Iris pigment epithelial cell (primary cell): ENCODE data around the gene CFAP57.

ENCODE experiments used
- DNase-seq: peaks from one replicate; pipeline ENCODE4 v3.0.0-alpha.2; 2011; ENCODE audit warnings: low read depth

The CFAP57 gene

DNA sequence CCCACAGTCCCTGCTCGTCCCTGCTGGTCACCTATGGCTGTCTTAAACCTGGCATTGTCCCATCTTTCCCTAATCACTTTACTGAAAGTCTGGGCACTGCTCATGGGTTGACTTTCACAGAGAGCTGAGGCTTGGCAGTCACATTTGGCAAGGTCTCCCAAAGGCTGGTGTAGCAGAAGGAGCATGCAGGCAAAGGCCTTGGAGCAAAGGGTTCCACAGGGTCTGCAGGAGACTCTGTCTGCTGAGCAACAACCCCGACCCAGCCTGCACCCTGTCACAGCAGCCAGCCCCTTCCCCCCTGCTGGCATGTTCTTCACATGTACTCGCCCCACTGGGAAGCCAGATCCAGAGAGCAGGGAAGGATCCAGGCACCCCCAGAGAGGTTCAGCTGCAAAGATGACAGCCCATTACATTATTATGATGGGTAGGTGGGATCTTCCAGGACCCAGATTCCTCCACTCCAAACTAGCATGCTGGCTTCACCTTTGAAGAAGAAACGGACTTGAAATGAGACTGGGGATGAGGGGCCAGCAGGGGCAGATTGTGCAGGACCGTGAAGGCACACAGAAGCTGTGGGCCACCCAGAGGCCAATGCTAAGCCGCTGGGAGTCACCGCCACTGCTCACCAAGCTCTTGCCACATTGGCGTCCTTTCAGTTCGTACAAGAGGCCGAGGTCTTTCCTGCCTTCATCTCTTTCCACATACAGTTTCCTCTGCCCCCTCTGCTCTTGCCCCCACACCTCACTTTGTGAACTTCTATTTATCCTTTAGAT is 83.5 kb downstream of the CFAP57 start:
- DNase-seq = no peak

DNA sequence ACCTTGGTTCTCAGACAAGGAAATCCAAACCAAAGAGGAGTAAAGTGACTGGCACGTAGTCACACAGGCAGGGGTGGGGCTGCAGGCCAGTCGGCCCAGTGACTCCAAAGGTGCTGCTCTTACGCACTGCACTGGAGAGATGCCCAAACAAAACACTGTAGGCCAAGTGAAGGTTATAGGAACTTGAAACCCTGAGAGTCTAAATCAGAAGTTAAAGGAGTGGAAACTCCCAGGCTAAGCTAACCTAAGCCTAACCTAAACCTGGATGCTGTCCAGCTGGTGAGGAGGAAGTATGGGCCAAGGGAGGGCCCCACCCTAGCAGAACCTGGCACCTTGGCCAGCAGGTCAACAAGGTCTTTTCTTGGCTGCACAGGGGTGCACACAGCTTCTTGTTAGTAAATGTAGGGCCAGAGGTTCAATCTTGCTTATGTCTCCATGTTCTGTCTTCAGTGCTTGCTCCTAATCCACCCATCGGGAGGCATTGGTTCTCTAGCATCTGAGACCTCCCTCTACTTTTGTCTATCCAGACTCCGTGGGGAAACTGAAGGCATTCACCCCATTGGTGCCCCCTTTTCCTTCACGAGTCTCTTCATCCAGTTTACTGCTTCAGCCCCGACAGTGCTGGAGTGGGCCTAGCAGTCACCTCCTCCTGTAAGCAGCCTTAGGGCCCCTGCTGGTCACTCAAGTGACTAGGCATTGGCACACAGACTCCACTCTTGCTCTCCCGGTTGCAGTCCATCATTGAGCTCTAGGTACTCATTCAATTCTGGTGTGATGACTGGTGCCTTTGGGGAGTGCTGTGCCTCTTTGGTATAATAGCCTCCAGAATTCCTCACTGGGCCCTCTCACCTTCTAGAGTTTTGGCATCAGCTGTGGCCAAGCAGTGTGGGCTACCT is 84.8 kb downstream of the CFAP57 start:
- DNase-seq = no peak

DNA sequence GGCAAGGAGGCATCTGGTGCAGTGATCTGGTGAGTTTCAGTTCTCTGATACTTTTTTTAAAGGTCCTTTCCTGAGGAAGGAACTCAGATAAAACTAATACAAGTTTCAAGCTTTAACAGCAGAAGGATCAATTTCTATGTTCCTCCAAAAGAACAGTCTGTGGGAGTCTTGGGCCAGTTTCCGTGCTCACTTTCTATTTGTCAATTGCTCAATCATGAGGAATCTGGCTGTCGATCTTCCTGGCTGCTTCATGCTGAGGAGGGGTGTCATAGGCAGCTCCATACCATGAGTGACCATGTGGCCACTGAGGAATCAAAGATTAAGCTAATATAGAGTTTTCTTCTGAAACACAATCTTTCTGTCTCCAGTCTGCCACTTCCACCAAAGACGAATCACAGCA is 86.2 kb downstream of the CFAP57 start:
- DNase-seq = no peak

DNA sequence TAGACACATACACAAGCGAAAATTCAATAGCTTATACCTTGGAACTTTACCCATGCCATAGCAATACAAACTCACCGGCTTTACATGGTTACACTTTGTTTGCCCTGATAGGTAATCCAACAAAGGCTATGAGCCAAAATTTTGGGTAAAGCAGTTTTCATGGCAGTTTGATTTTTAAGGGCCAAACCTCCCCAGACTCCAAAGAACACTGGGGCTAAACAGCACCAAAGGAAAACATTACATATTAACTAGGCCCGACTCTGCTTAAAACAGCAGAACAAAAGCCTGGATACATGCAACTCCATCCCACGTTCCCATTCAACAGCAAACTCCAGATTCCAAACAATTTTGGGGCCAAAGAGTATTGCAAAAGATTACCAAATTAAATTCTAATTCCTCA is 93.3 kb downstream of the CFAP57 start:
- DNase-seq = no peak

DNA sequence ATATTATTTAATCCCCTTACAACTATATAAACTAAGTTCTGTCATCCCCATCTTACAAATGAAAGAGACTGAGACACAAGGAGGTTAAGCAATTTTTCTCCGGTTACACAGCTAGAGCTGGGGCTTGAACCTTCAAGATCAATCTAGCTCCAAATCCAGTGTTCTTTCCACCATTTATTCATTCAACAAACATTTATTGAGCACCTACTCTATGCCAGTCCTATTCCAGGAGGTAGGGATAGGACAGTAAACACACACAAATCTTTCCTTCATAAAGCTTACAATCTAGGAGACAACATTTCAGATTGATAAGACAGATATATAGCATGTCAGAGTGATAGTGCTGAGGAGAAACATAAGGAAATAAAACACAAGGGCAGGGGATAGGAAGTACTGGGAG is 94.8 kb downstream of the CFAP57 start:
- DNase-seq = no peak

DNA sequence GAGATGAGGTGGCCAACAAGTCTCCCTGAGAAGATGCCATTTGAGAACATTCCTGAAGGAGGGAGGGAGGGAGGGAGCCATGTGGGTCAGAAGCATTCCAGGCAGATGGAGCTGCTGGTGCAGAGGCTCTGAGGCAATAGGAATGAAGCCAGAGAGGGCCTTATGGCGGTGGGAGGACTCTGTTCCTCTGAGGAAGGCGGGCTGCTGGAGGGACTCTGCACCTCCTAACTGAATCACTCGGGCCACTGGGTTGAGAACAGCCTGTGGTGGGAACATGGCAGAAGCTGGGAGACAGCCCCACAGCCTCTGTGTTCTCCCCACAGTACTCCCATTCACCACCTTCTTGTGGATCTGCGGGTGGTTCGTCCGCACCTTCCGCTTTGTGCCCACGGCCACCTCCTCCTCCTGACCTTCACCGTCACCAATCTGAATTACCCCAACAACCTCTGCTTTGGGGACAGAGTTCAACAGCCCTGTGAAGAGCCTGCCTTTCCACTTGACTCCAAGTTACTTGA is 95.2 kb downstream of the CFAP57 start:
- peak; percentile 69 for DNase-seq

DNA sequence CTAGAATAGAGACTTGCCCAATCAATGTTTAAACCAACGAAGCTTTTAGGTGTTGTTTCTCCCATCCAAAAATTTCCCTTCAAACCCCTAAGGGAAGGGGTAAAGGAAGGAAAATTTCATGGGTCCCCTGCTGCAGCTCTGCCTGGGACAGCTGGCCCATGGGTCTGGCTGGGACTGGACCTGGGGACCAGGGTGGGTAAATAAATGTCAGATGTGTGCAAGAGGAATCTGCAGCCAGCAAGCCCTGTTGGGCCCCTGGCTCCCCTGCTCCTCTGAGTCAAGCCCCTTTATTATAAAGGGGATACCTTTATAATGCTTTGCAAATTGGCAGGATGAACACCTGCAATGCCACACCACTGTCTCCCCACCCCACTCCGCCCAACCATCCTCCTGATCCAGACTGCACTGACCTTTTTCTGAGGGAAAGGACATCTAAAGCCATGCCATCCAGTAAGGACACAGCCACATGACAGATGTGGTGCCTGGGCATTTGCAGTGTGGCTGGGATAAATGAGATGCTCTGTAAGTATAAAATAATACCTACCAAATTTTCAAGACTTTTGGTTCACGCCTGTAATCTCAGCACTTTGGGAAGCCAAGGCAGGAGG is 95.8 kb downstream of the CFAP57 start:
- no peak for DNase-seq

DNA sequence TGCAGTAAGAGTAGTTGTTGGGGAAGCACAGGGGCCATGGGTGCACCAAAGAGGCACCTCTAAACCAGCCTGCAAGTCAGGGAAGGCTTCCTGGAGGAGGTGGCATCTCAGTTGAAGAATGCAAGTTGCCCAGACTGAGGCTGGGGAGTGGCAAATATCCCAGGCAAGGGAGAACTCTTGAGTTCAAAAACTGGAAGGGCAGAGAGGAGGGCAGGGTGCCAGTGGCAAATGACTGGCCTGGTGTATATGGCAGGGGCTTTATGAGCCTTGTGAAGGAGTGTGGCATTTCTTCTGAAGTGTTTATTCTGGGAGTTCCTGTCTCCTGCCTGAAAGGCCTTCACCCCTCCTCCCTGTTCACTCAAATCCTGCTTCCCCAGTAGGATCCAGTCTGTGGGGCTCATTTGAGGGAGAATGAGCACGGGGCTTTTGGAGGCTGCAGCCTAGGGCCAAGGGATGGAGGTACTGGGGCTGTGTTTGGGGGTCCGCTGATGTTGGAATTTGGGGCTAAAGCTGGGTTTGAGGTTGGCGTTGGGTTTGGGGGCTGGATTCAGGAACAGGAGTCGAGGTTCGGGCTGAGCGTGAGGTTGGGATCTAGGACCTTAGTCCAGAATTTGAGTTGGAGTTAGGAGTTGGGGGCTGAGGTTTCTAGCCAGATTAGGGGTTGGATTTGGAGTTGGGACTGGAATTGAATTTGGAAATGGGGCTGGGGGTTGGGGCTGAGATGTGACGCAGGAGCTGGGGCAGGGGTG is 97.7 kb downstream of the CFAP57 start, which contains the start of gene TMEM125:
TMEM125 (plus strand) TSS at position 357 of the 749 bp plus-strand sequence. CDS start 2,740 bp downstream, outside the sequence.
- DNase-seq = no peak

DNA sequence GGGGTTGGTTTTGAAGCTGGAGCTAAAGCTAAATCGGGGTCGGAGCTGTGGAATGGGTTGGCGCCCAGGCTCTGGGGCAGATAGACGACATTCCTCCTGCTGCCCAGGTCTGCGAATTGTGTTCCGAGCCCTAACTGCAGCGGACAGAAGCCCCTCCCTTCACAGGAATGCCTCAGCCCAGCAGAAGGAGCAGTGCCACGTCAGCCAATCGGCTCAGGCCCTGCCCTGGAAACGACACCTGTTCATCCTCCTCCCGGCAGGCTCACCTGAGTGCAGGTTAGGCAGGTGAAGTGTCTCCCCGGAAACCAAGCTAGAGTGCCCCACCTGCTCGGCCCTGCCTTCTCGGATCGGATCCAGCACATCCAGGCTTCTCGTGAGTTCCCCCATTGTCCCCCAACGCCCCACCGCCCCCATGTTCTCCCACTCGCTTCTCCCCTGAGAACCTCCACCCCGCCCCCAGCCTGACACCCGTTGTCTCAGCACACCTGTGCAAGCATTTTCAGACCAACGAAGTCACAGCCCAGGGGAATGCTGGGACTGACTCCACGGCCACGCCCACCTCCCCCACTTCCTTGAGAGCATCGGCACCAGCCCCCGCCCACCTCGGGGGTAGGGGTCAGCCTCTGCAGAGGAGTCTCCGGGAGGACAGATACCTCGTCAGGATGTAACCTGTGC is 98.4 kb downstream of the CFAP57 start:
- peak; percentile 12 for DNase-seq

DNA sequence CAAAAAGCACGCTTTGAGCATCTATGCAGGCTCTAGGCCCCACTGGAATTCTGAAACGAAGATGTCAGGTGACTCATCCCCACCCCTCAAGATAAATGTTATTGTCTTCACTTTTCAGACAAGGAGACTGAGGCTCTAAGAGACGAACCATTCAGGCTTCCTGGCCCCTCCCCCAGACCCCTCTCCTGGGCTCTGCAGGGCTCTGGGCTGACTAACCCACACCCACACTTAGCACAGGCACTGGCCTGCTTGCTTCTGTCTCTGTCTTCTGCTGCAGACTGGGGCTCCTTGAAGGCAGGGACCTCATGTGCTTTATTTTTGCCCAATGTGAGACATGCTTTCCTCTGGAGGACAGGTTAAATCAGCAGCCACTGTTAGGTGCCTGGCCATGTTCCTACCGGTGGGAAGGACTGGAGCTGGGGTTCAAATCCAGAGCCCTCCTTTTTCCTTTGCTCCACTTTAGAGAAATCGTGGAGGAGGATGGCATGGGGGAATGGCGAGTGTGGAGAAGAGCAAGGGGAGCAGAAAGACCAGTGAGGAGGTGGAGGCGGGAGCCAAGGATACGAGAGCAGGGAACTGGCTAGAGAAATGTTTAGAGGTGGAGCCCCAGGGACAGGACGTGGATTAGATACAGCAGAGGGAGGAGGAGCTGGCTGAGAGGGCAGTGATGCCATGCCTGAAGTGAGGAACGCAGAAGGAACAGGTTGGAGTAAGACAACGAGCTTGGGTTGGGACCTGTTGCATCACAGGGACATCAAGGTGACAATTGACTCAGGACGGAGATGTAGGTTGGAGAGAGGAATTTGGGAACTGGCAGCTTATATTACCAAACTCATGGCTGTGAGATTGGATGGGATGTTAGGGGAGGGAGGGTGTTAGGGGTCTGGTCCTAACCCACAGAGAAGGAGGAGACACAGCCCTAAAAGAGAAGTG is 99.3 kb downstream of the CFAP57 start:
- no peak for DNase-seq

DNA sequence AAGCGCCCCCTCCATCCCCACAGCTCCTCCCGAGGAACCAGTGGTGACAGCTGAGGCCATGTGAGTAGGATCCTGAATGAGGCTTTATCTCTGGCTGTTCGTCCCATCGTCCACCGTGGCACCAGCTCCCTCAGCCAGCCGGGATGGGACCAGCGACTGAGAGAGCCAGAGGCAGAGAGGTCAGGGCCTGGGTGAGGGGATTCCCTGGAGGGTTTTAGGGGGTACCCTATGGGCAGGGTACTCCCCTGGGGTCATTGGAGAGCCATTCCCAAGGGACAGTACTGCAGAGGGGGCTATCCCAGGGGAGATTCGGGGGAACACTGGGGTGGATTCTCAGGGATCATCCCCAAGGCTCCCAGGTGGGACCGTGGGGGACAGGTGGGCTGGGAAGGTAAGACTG is 100.0 kb downstream of the CFAP57 start:
- DNase-seq = no peak

DNA sequence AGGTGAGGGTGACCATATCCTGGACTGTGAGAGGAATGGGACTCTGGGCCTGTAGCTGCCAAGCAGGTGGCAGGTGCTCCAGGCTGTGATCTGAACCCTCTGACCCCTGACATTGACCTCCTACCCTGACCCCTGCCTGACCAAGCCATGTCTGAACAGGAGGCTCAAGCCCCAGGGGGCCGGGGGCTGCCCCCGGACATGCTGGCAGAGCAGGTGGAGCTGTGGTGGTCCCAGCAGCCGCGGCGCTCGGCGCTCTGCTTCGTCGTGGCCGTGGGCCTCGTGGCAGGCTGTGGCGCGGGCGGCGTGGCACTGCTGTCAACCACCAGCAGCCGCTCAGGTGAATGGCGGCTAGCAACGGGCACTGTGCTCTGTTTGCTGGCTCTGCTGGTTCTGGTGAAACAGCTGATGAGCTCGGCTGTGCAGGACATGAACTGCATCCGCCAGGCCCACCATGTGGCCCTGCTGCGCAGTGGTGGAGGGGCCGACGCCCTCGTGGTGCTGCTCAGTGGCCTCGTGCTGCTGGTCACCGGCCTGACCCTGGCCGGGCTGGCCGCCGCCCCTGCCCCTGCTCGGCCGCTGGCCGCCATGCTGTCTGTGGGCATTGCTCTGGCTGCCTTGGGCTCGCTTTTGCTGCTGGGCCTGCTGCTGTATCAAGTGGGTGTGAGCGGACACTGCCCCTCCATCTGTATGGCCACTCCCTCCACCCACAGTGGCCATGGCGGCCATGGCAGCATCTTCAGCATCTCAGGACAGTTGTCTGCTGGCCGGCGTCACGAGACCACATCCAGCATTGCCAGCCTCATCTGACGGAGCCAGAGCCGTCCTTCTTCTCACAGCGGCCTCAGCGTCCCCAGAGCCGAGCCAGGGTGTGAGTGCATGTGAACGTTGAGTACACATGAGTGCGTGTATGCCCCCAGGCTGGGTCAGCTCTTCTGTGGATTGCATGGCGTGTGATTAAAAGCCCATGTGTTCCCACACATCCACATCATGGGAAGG is 100.7 kb downstream of the CFAP57 start:
- no peak for DNase-seq

DNA sequence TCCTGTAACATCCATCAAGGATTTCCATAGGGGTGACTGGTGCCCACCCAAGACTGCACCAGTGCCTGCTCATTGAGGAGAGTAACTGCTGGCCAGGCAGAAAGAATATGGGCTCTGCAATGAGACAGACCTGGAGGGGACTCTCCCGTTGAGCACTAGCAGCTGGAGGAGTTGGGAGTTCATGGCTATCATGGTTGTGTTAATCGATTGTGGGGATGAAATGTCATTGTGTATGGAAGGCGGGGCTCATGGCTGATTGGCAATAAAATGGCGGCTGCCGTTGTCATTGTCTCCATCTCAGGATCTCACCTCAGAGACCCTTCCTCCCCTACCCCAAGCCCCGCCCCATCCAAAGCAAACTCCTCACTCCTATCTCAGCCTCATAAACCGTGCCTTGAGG is 101.6 kb downstream of the CFAP57 start:
- no peak for DNase-seq

DNA sequence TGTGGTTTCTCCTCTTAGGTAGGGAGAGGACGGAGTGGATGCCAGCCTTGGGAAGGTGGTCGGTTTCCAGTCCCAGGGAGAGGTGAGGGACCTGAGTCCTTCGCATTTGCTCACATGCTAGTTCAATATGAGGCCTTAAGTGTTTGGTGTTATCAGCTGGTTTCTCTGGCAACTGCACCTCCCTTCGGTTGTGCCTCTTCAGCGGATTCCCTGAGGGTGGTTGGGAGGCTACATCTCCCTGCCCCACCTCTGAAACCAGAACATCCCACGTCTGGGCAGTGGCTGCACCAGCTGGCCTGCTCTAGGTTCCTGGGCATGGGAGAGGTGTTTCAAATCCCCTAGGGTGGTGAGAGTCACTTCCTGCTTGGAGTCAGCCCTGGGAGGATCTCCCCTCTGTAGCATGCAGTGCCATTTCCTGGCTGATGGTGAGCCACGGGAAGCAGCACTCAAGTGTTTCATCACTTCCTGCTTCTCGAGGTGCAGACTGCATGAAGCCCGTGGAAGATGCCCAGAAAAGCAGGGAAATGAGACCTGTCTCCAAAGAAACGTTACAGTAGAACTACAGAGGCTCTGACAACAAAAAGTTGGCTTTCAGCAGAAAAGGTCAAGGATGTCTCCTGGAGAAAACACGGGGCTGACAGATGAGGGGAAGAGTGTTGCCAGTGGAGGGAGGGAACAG is 102.1 kb downstream of the CFAP57 start:
- DNase-seq = peak; percentile 50

DNA sequence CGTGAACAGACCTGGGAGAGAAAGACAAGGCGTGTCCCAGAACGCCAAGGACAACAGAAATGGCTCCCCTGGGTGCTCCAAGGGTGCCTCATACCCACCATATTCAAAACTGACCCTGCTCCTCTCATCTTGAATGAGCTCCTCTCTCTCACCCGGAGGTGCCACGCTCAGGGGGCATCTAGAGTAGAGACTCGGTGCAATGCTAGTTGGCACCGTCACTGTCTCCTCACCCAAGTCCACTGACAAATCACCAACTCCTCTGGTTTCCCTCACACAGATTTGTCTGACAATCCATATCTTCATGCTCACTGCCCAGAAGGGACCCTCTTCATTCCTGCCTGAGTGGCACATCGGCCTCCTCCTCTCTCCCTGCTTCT is 102.7 kb downstream of the CFAP57 start:
- DNase-seq = no peak

DNA sequence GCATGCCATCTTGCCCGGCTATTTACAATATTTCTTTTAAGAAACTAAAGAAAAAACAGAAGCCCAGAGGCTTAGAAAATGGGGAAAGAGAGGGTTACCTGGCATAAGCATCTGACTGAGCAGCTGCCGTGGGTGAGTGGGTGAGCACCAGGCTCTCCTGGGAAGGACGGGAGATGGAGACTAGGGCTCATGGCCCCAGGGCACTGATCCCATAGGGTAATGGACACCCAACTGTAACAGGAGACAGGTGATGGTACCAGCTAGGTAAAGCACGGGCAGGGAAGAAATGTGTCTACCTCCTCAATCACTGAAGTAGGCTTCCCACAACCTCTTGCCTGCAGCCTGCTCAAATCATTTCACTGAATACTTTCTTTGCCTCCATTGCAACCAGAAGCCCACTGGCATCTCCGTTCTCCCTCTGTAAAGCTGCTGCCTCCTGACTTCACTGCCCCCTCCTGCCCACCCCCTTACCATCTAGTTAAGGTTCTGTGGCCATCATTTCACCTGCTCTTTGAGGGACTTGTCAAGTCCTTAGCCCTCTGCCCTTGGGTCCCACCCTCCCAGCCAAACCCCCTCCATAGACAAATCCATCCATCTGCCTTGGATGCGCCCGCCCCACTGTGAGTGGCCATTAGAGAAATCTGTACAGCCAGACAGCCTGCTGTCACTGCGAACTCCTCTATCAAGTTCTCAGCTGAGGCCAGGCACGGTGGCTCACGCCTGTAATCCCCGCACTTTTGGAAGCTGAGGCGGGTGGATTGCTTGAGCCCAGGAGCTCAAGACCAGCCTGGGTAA is 103.9 kb downstream of the CFAP57 start:
- DNase-seq = no peak

DNA sequence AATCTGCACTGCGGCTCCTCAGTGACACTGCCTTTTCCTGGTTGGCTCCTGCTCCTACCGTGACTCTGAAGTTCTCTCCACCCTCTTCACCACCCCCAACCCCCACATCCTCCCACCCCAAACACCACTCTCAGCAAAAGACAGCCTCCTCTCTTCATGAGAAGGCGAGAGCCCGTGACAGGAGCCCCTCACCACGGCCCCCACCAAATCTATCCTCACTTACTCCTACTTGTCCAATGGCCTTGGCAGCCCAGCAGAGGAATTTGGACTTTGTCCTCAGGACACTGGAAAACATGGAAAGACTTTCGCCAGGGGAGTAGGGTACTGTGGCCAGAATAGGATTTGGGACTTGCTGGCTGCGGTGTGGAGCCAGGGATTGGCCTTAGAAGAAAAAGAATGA is 104.5 kb downstream of the CFAP57 start:
- DNase-seq = no peak
